C4-2B (cell line): ENCODE results near the gene KREMEN1.

ENCODE experiments used
- CTCF ChIP-seq: fragments of 450-650 bp; conservative IDR thresholded peaks from 2 replicates; pipeline ENCODE4 v1.5.1; 2017; ENCODE audit warnings: mild to moderate bottlenecking
- ZFX ChIP-seq: fragments of 450-650 bp; IDR thresholded peaks from 2 replicates; pipeline ENCODE4 v1.6.1; 2017

GRCh38 chr22:29211466-29211865 lies 138.6 kb downstream of the KREMEN1 start:
- TF ChIP-seq CTCF, result no peak
- no peak for TF ChIP-seq ZFX
